Measurements from ENCODE around the gene ELOVL3. TPM values are rescaled to one million over a fixed set of nuclear protein-coding genes. Genes with fewer than 3 reads are reported as not detected.

The ELOVL3 gene
- total and polyA plus RNA-seq, 9 of the 15 experiments (the other 6 are each of a cell fraction or from before 2014, with no cell fraction given) = 0.32 to 3.3 (median 0.87) TPM

- CTCF ChIA-PET (ENCODE audit: low intra/inter-chr PET ratio) = no interaction called here
- no peak for ATAC-seq
- Histone ChIP-seq H3K9me3 (replicated peaks; ENCODE audit: control insufficient read depth, insufficient read depth, low read depth, low read length) (peaks cover 6% of the 10 kb centered on the region), H3K79me2 (ENCODE audit: control insufficient read depth, insufficient read depth, low read length) (no peaks in the 10 kb centered on the region), H3K9me1 (ENCODE audit: control insufficient read depth, insufficient read depth, low read length) (no peaks in the 10 kb centered on the region), H3K27ac (ENCODE audit: extremely low read depth, low read depth, low read length) (no peak overlapping the region), H3K9ac (ENCODE audit: insufficient read depth in 1 of 2, low read depth in 2 of 2, low read length in 2 of 2) (no peak overlapping the region), H3K4me2 (ENCODE audit: insufficient read depth, low read length) (no peak overlapping the region), H4K20me1 (replicated peaks; ENCODE audit: control insufficient read depth, insufficient read depth, low read length) (no peaks in the 10 kb centered on the region), H3K4me1 (replicated peaks in 1 of 2; ENCODE audit: control insufficient read depth in 2 of 2, insufficient read depth in 2 of 2, low read length in 2 of 2) (no peaks in the 10 kb centered on the region), H3K4me3 (no peak overlapping the region), H3K27me3 (ENCODE audit: control insufficient read depth in 2 of 2, insufficient read depth in 2 of 2, low read length in 2 of 2) (no peaks in the 10 kb centered on the region), H2AFZ (ENCODE audit: low read depth, low read length) (no peak overlapping the region), H3K36me3 (ENCODE audit: control insufficient read depth, insufficient read depth, low read length) (no peaks in the 10 kb centered on the region)
- intact Hi-C loops (cut with micrococcal nuclease) = no loop called here
- BruUV-seq (replicated peaks) = no TSS peak
- in situ Hi-C loops (cut with MboI) = no loop called here
- POLR2A ChIA-PET = interaction anchor here (1.3 kb wide), 1 partner anchor 19 kb away, joined by 4 read pairs; no protein-coding TSS in a partner anchor
- 0% methylated on average over 2 of the region's 3 CpGs for WGBS (ENCODE audit: insufficient coverage, low coverage, missing lambda C conversion rate)
- DNase-seq (ENCODE audit: extremely low read depth in 1 of 4, low spot score in 3 of 4) = no peak
- FAIRE-seq = no peak
- TF ChIP-seq HNRNPUL1 (IDR thresholded peaks at IDR 0.05; ENCODE audit: low read length) (no peak), SIN3B (IDR thresholded peaks at IDR 0.05; ENCODE audit: low read depth) (no peak), MAZ (CRISPR knock-in tag; conservative IDR thresholded peaks at IDR 0.05 in 1 of 2, IDR thresholded peaks at IDR 0.05 in 1 of 2) (no peak), MBD1 (CRISPR knock-in tag; IDR thresholded peaks at IDR 0.05) (no peak), NR4A1 (CRISPR knock-in tag; IDR thresholded peaks at IDR 0.05) (no peak), NR4A1 (tag; IDR thresholded peaks at IDR 0.05) (no peak), ZNF431 (CRISPR knock-in tag; IDR thresholded peaks at IDR 0.05) (no peak), DEAF1 (CRISPR knock-in tag; IDR thresholded peaks at IDR 0.05) (no peak), NFRKB (IDR thresholded peaks at IDR 0.05; ENCODE audit: low read depth) (no peak), ARNT (IDR thresholded peaks at IDR 0.05) (no peak), SRSF7 (optimal IDR thresholded peaks at IDR 0.05; ENCODE audit: low read depth, low read length) (no peak), PCBP2 (IDR thresholded peaks at IDR 0.05; ENCODE audit: low read depth, low read length, poor library complexity, severe bottlenecking) (no peak)
These were observed 37.7 kb upstream of the ELOVL3 start for GRCh38 chr10:102188298-102188940.

Data from K562 (cell line).